Measurements from ENCODE around the gene FRMPD2. TPM values are rescaled to one million over a fixed set of nuclear protein-coding genes. Genes with fewer than 3 reads are reported as not detected.
A peak's percentile ranks its signal among the peaks of the same experiment; 100 is the strongest.

Gene FRMPD2
- total RNA-seq, 1 experiment from 2014 or later: 1.1 TPM

- TF ChIP-seq ZNF281 (CRISPR knock-in tag; IDR thresholded peaks at IDR 0.05) (peak; percentile 88), ZNF425 (CRISPR knock-in tag; conservative IDR thresholded peaks at IDR 0.05) (no peak), ZNF219 (CRISPR knock-in tag; IDR thresholded peaks at IDR 0.05; ENCODE audit: borderline replicate concordance) (no peak), CDX4 (CRISPR knock-in tag; IDR thresholded peaks at IDR 0.05; ENCODE audit: borderline replicate concordance) (no peak), ERG (CRISPR knock-in tag; IDR thresholded peaks at IDR 0.05) (no peak), ETV6 (CRISPR knock-in tag; IDR thresholded peaks at IDR 0.05) (peak; percentile 54; the same call in 1 of the 2 replicates), TP53 (CRISPR knock-in tag; IDR thresholded peaks at IDR 0.05) (no peak; the same call in none of the 2 replicates), ZNF423 (CRISPR knock-in tag; IDR thresholded peaks at IDR 0.05) (no peak), SP1 (CRISPR knock-in tag; conservative IDR thresholded peaks at IDR 0.05) (peak; percentile 92), NFATC4 (CRISPR knock-in tag; IDR thresholded peaks at IDR 0.05) (no peak), KAT7 (CRISPR knock-in tag; IDR thresholded peaks at IDR 0.05; ENCODE audit: borderline replicate concordance) (no peak), ZNF396 (CRISPR knock-in tag; IDR thresholded peaks at IDR 0.05; ENCODE audit: borderline replicate concordance) (no peak), HMGXB4 (CRISPR knock-in tag; IDR thresholded peaks at IDR 0.05) (peak; percentile 38), GABPB1 (CRISPR knock-in tag; IDR thresholded peaks at IDR 0.05) (peak; percentile 60; the same call in 1 of the 2 replicates), FOXK1 (CRISPR knock-in tag; IDR thresholded peaks at IDR 0.05) (peak; percentile 61), TEAD4 (CRISPR knock-in tag; IDR thresholded peaks at IDR 0.05) (peak; percentile 37; the same call in 1 of the 2 replicates), TCF7 (CRISPR knock-in tag; IDR thresholded peaks at IDR 0.05; ENCODE audit: low read depth) (peak; percentile 17; the same call in 1 of the 2 replicates), CTCF (IDR thresholded peaks at IDR 0.05) (no peak), CBFB (CRISPR knock-in tag; IDR thresholded peaks at IDR 0.05; ENCODE audit: low read depth) (no peak), ZNF671 (CRISPR knock-in tag; IDR thresholded peaks at IDR 0.05) (no peak), ESRRA (CRISPR knock-in tag; IDR thresholded peaks at IDR 0.05; ENCODE audit: borderline replicate concordance) (peak; percentile 90), ZNF121 (CRISPR knock-in tag; IDR thresholded peaks at IDR 0.05) (no peak), MAX (CRISPR knock-in tag; IDR thresholded peaks at IDR 0.05) (peak; percentile 99), ZNF416 (CRISPR knock-in tag; IDR thresholded peaks at IDR 0.05) (0 out of 2 replicates have a peak, but pooled peaks have one; percentile 62), RELA (CRISPR knock-in tag; IDR thresholded peaks at IDR 0.05; ENCODE audit: borderline replicate concordance) (peak; percentile 79), PRRX2 (CRISPR knock-in tag; IDR thresholded peaks at IDR 0.05) (no peak), NFE2L1 (CRISPR knock-in tag; IDR thresholded peaks at IDR 0.05) (peak; percentile 89; the same call in 1 of the 2 replicates), ATF1 (CRISPR knock-in tag; IDR thresholded peaks at IDR 0.05) (no peak)
Measured at GRCh38 chr10:48306265-48306869, 31.9 kb upstream of the FRMPD2 start, which contains the start of gene MAPK8 (continued).

Data from WTC11 (cell line).